RWPE2 (cell line): ENCODE measurements around the gene JKAMP.

ENCODE experiments used
- ATAC-seq: fragments of 200-7000 bp; cut with Tn5 transposase; 3 replicates; pipeline ENCODE4 v1.9.1; 2021; ENCODE audit warnings: low read depth
- DNase-seq: peaks from one replicate; pipeline ENCODE4 v3.0.0-alpha.2; 2020; ENCODE audit warnings: low spot score
- H3K27ac ChIP-seq: fragments of 450-650 bp; 2 replicates; pipeline ENCODE4 v1.5.1; 2017; ENCODE audit warnings: mild to moderate bottlenecking; ENCODE audit not compliant: poor library complexity, severe bottlenecking
- H3K27me3 ChIP-seq: fragments of 250-450 bp; sonication (Bioruptor Pico); 2 replicates; pipeline ENCODE4 v1.5.1; 2021; ENCODE audit warnings: mild to moderate bottlenecking, moderate library complexity; ENCODE audit not compliant: insufficient read depth, poor library complexity, severe bottlenecking
- H3K36me3 ChIP-seq: fragments of 250-450 bp; sonication (Bioruptor Pico); 2 replicates; pipeline ENCODE4 v1.5.1; 2020; ENCODE audit warnings: low read depth, mild to moderate bottlenecking, moderate library complexity
- H3K4me1 ChIP-seq: fragments of 250-450 bp; sonication (Bioruptor Pico); 2 replicates; pipeline ENCODE4 v1.5.1; 2021; ENCODE audit warnings: mild to moderate bottlenecking, moderate library complexity; ENCODE audit not compliant: insufficient read depth, poor library complexity, severe bottlenecking
- H3K4me3 ChIP-seq: fragments of 250-450 bp; sonication (Bioruptor Pico); 2 replicates; pipeline ENCODE4 v1.5.1; 2021; ENCODE audit warnings: mild to moderate bottlenecking, moderate library complexity; ENCODE audit not compliant: severe bottlenecking
- H3K9me3 ChIP-seq: fragments of 250-450 bp; sonication (Bioruptor Pico); 2 replicates; pipeline ENCODE4 v1.5.1; 2021; ENCODE audit warnings: mild to moderate bottlenecking, moderate library complexity; ENCODE audit not compliant: severe bottlenecking
- TF ChIP-seq, protein P1 (sequence below): fragments of 450-650 bp; IDR thresholded peaks from one replicate; pipeline ENCODE4 v1.5.1; 2017; ENCODE audit warnings: mild to moderate bottlenecking, moderate library complexity; ENCODE audit not compliant: poor library complexity, severe bottlenecking

The JKAMP gene

DNA sequence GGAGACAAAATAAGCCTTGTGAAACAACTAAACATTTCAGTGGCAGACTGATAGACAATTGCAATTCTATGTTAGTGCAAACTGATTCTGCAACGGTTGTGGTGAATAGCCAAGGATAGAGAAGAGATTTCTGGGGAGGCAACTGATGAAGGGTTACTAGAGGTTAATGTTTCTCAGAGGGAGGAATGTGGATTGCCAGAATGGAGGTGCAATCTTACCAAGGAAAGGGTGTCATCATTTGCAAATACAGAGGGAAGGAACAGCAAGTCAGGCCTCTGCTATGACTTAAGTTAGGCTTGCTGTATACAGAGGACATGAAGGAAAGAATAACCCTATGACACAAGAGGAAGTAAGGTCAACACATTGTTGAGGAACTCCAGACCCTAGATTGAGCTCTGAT, 56.5 kb downstream of the JKAMP start:
- Histone ChIP-seq H3K4me1 (no peaks in the 10 kb centered on the region), H3K27ac (no peak overlapping the region), H3K27me3 (no peaks in the 10 kb centered on the region), H3K4me3 (no peak overlapping the region), H3K36me3 (no peaks in the 10 kb centered on the region), H3K9me3 (no peaks in the 10 kb centered on the region)
- TF ChIP-seq, protein P1, sequence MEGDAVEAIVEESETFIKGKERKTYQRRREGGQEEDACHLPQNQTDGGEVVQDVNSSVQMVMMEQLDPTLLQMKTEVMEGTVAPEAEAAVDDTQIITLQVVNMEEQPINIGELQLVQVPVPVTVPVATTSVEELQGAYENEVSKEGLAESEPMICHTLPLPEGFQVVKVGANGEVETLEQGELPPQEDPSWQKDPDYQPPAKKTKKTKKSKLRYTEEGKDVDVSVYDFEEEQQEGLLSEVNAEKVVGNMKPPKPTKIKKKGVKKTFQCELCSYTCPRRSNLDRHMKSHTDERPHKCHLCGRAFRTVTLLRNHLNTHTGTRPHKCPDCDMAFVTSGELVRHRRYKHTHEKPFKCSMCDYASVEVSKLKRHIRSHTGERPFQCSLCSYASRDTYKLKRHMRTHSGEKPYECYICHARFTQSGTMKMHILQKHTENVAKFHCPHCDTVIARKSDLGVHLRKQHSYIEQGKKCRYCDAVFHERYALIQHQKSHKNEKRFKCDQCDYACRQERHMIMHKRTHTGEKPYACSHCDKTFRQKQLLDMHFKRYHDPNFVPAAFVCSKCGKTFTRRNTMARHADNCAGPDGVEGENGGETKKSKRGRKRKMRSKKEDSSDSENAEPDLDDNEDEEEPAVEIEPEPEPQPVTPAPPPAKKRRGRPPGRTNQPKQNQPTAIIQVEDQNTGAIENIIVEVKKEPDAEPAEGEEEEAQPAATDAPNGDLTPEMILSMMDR, result no peak
- DNase-seq (no peak), ATAC-seq (no peak)

DNA sequence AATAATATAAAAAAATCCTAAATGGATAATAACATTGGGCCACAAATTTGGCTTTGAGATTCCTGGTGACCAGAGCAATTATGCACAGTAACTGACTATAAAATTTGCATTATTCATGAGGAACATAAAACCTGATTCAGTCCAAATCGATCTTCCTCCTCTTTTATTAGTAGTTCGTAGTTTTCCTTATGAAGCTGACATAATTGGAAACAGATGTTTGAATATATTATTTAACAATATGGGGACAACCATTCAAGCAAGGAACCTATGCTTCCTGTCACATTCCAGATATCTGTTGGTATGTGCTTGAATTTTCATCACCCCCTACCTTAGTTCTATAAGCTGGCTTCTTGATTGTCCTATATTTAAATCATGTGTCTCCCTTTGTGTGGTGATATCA, 57.4 kb downstream of the JKAMP start:
- Histone ChIP-seq H3K27ac (no peak overlapping the region), H3K9me3 (no peaks in the 10 kb centered on the region), H3K4me1 (no peaks in the 10 kb centered on the region), H3K27me3 (no peaks in the 10 kb centered on the region), H3K36me3 (no peaks in the 10 kb centered on the region), H3K4me3 (no peak overlapping the region)
- TF ChIP-seq, protein P1, result no peak
- ATAC-seq (no peak), DNase-seq (no peak)

DNA sequence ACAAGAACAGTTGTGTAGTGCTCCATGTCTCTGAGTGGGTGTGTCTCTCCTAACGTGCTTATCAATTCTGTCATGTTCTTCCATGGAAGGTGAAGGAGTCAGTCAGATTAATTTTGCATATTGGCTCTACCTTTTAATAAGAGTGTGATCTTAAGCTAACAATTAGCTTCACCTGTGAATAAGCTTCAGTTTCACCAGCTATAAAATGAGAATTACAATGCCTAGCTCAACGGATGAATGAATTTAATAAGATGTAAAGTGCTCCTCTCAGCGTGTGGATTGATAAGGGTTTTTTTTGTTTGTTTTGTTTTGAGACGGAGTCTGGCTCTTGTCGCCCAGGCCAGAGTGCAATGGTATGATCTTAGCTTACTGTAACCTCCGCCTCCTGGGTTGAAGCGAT, 59.6 kb downstream of the JKAMP start:
- DNase-seq, result no peak
- TF ChIP-seq, protein P1, result no peak
- H3K27me3 ChIP-seq, result no peaks in the 10 kb centered on the region

DNA sequence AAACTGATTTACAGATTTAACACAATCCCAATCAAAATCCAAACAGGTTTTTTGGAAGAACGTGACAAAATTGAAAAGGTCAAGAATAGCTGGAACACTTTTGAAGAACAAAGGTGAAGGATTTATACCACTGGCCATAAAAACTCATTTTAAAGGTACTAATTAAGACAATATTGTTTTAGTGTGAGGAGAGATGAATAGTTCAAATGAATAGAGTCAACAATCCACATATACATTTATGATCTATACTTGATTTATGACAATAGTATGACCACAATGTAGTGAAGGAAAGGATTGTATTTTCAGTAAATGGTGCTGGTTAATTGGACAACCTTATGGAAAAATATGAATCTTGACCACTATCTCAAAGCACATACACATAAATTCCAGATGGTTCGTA, 63.0 kb downstream of the JKAMP start:
- Histone ChIP-seq H3K27me3 (no peaks in the 10 kb centered on the region), H3K27ac (no peak overlapping the region), H3K4me1 (no peaks in the 10 kb centered on the region), H3K36me3 (no peaks in the 10 kb centered on the region), H3K4me3 (no peak overlapping the region), H3K9me3 (peaks cover 3% of the 10 kb centered on the region)
- ATAC-seq (no peak), DNase-seq (no peak)
- TF ChIP-seq, protein P1, result no peak

More for the DNA sequence above, 59.6 kb downstream of the JKAMP start:
- no peak for ATAC-seq
- Histone ChIP-seq H3K9me3 (no peaks in the 10 kb centered on the region), H3K36me3 (no peaks in the 10 kb centered on the region), H3K4me1 (no peaks in the 10 kb centered on the region), H3K4me3 (no peak overlapping the region), H3K27ac (no peak overlapping the region)
